Naive thymus-derived CD4-positive, alpha-beta T cell (primary cell): Measurements from ENCODE around the gene SAE1. TPM values are rescaled to one million over a fixed set of nuclear protein-coding genes. Genes with fewer than 3 reads are reported as not detected.

Experiments
- ATAC-seq: fragments of 150-1000 bp; cut with Tn5 transposase; 2 replicates; pipeline ENCODE4 v1.10.0; 2021; ENCODE audit warnings: mild to moderate bottlenecking, moderate library complexity
- CTCF ChIA-PET: fragments of 350-600 bp; sonication (Branson Sonifier 250); formaldehyde crosslinking; loops from one replicate; lab custom pipeline; 2021; ENCODE audit warnings: antibody characterized with exemption; lab: Charles Lee
- POLR2A ChIA-PET: fragments of 350-600 bp; sonication (Branson Sonifier 250); formaldehyde crosslinking; loops from one replicate; lab custom pipeline; 2021; ENCODE audit warnings: antibody characterized with exemption, inconsistent platforms; lab: Charles Lee
- DNase-seq, 9 donors: peaks; one replicate each; pipeline versions ENCODE4 v3.0.0 to v3.0.0-alpha.2; 2020 to 2022; ENCODE audit warnings: mixed read lengths in 1 of 9
- H3K27ac ChIP-seq: one replicate; pipeline ENCODE4 v1.7.0; 2013; ENCODE audit warnings: mild to moderate bottlenecking, low read depth, low read length, moderate library complexity
- H3K27me3 ChIP-seq, 2 donors: one replicate each; pipeline ENCODE4 v1.7.0; 2013; ENCODE audit warnings: low read length in 2 of 2, mild to moderate bottlenecking in 2 of 2, moderate library complexity in 2 of 2; ENCODE audit not compliant: control insufficient read depth in 2 of 2, insufficient read depth in 2 of 2
- H3K36me3 ChIP-seq, 3 experiments: 1 replicate in 2 of 3; 2 replicates in 1 of 3; pipeline ENCODE4 v1.7.0; 2013; ENCODE audit warnings: low read length in 3 of 3, mild to moderate bottlenecking in 3 of 3, moderate library complexity in 1 of 3; ENCODE audit not compliant: insufficient read depth in 3 of 3, control insufficient read depth in 2 of 3
- H3K4me1 ChIP-seq, 2 donors: one replicate each; pipeline ENCODE4 v1.7.0; 2013; ENCODE audit warnings: low read length in 2 of 2, mild to moderate bottlenecking in 2 of 2, moderate library complexity in 1 of 2; ENCODE audit not compliant: control insufficient read depth in 2 of 2, insufficient read depth in 2 of 2
- H3K4me3 ChIP-seq: 2 replicates; pipeline ENCODE4 v1.7.0; 2013; ENCODE audit warnings: mild to moderate bottlenecking, low read length
- H3K9me3 ChIP-seq, 3 experiments: 1 replicate in 2 of 3; 2 replicates in 1 of 3; pipeline ENCODE4 v1.7.0; 2013; ENCODE audit warnings: low read length in 3 of 3; ENCODE audit not compliant: control insufficient read depth in 2 of 3
- H3K27ac Mint-ChIP-seq, 9 donors: one replicate each; pipeline ENCODE4 v1.8.0; 2020 to 2022; ENCODE audit warnings: mixed read lengths in 9 of 9, mild to moderate bottlenecking in 8 of 9, moderate library complexity in 5 of 9, inconsistent platforms in 2 of 9
- H3K27me3 Mint-ChIP-seq, 5 donors: one replicate each; pipeline ENCODE4 v1.8.0; 2021 to 2022; ENCODE audit warnings: mixed read lengths in 5 of 5, mild to moderate bottlenecking in 1 of 5
- H3K36me3 Mint-ChIP-seq, 5 donors: one replicate each; pipeline ENCODE4 v1.8.0; 2020 to 2022; ENCODE audit warnings: mixed read lengths in 5 of 5, mild to moderate bottlenecking in 3 of 5, inconsistent platforms in 1 of 5
- H3K4me1 Mint-ChIP-seq, 7 donors: one replicate each; pipeline ENCODE4 v1.8.0; 2020 to 2022; ENCODE audit warnings: mixed read lengths in 7 of 7, mild to moderate bottlenecking in 3 of 7, inconsistent platforms in 1 of 7
- H3K4me3 Mint-ChIP-seq, 10 donors: one replicate each; pipeline ENCODE4 v1.8.0; 2020 to 2022; ENCODE audit warnings: mild to moderate bottlenecking in 10 of 10, mixed read lengths in 10 of 10, moderate library complexity in 6 of 10, inconsistent platforms in 2 of 10
- H3K9me3 Mint-ChIP-seq, 11 donors: one replicate each; pipeline ENCODE4 v1.8.0; 2020 to 2022; ENCODE audit warnings: mixed read lengths in 11 of 11, mild to moderate bottlenecking in 4 of 11, inconsistent platforms in 1 of 11, moderate library complexity in 1 of 11
- intact Hi-C, 2 donors: fragments of 100-400 bp; cut with micrococcal nuclease; formaldehyde crosslinking; loops; one replicate each; pipeline ENCODE4 v1.15.1; 2023
- polyA plus RNA-seq, 2 donors: library from polyadenylated mRNA; unstranded; fragments of 300-500 nt; fragmentation: Illumina TruSeq; gene quantifications; one replicate each; pipeline ENCODE4 v1.2.3, GENCODE V29; 2021
- total RNA-seq, 6 experiments: library from RNA in 5 of 6; stranded (reverse) in 5 of 6; gene quantifications; 1 replicate in 5 of 6; 2 replicates in 1 of 6; pipeline ENCODE4 v1.2.3 and lab custom pipeline; 2021 to 2026

SAE1 gene
- total and polyA plus RNA-seq, 7 experiments from 2014 or later = 34.3 to 181 (median 50.0) TPM

DNA sequence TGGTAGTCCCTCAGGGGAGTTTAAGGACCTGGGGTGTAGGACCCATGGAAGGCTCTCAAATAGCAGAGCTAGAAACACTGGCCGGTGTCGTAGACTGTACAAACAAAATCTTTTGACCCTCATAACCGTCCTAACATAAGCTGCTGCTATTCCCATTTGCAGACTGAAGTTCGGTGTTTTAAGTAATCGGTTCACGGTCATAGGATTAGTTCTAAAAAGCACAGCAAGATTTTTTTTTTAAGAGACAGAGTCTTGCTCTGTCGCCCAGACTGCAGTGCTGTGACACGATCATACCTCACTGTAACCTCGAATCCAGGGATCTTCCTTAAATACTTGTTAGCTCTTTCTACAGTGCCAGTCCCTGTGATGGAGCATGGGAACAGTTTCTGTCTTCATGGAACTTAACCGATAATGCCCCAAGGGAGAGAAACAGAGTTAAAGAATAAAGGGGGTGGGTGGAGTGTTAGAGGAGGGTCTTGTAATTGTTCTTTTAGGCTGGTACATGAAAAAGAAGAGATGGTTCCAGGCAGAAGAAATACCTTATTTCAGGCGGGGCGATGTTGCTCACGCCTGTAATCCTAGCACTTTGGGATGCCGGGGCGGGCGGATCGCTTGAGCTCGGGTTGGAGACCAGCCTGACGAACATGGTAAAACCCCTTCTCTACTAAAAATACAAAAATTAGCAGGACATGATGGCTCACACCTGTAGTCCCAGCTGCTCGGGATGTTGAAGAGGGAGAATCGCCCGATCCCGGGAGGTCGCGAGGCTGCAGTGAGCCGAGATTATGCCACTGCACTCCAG is 16.6 kb upstream of the SAE1 start:
- Mint-ChIP-seq H3K9me3 (peaks cover 0 to 5% (median 0%) of the 10 kb centered on the region in 11 donors), H3K4me1 (peaks cover 20 to 29% (median 26%) of the 10 kb centered on the region in 7 donors), H3K4me3 (peak overlapping the region; percentile 93 to 100 (median 98)), H3K27me3 (peaks cover 0 to 2% (median 0%) of the 10 kb centered on the region in 5 donors), H3K36me3 (peaks cover 0 to 21% (median 10%) of the 10 kb centered on the region in 5 donors), H3K27ac (peak overlapping the region; percentile 99 to 100 (median 100))
- H3K4me1 ChIP-seq = peaks cover 10 to 17% of the 10 kb centered on the region in 2 donors
- H3K36me3 ChIP-seq = peaks cover 0 to 20% (median 0%) of the 10 kb centered on the region in 3 experiments
- no peaks in the 10 kb centered on the region for H3K9me3 ChIP-seq
- no peaks in the 10 kb centered on the region for H3K27me3 ChIP-seq
- ATAC-seq = no peak
- peak overlapping the region; percentile 99 for H3K27ac ChIP-seq
- CTCF ChIA-PET = interaction anchor here (0.6 to 1.9 kb wide), 12 partner anchors 11 to 273 kb away, joined by 3 to 32 read pairs (median 4); no protein-coding TSS in a partner anchor
- peak overlapping the region; percentile 84 for H3K4me3 ChIP-seq
- POLR2A ChIA-PET = interaction anchor here (0.6 to 12.0 kb wide), 34 partner anchors 9 to 1646 kb away, joined by 3 to 184 read pairs (median 4); partner anchors contain the start of genes CCDC9, FOSB, INAFM1 and SAE1
- DNase-seq = no peak
- intact Hi-C loops = loop anchor here (1.0 to 10.0 kb wide), 24 partner anchors 11 to 1759 kb away; partner anchors contain the start of genes ARHGAP35 (in 2 of the 2), BBC3 (in 2 of the 2), CCDC9 (in 2 of the 2) and SAE1 (in 2 of the 2)

DNA sequence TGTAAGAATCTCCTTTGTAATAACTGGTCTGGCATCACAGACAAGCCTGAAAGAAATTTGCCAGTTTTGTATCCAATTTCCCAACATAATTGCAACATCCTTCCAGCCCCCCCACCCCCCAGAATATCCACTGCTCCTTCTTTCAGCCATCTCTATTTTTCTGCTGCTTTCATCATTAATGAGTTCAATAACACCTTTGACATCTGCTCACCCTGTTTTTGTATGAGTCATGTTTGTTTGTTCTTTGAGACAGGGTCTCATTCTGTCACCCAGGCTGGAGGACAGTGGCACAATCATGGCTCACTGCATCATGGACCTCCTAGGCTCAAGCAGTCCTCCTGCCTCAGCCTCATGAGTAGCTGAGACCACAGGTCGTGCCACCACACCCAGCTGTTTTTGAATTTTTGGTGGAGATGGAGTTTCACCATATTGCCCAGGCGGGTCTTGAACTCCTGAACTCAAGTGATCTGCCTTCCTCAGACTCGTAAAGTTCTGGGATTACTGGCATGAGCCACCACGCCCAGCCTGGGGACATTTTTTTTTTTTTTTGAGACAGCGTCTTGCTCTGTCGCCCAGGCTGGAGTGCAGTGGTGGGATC is 10.1 kb upstream of the SAE1 start:
- Histone ChIP-seq H3K9me3 (no peaks in the 10 kb centered on the region), H3K27me3 (no peaks in the 10 kb centered on the region), H3K4me3 (no peak overlapping the region), H3K27ac (no peak overlapping the region), H3K36me3 (no peaks in the 10 kb centered on the region), H3K4me1 (peaks cover 0 to 4% of the 10 kb centered on the region in 2 donors)
- intact Hi-C loops = no loop called here
- peaks cover 0 to 4% (median 0%) of the 10 kb centered on the region in 5 donors for H3K27me3 Mint-ChIP-seq
- CTCF ChIA-PET = interaction anchor here (0.6 to 1.0 kb wide), 3 partner anchors 12 to 40 kb away, joined by 3 to 7 read pairs (median 3); no protein-coding TSS in a partner anchor
- no peak for ATAC-seq
- H3K4me1 Mint-ChIP-seq = peaks cover 0 to 6% (median 4%) of the 10 kb centered on the region in 7 donors
- POLR2A ChIA-PET = interaction anchor here (4.3 kb wide), 1 partner anchor 8 kb away, joined by 32 read pairs; the partner anchor contains the start of gene ZC3H4
- no peak for DNase-seq
- H3K27ac Mint-ChIP-seq = peak overlapping the region in 1 of 9 donors; percentile 14
- H3K36me3 Mint-ChIP-seq = no peaks in the 10 kb centered on the region
- no peak overlapping the region for H3K4me3 Mint-ChIP-seq
- H3K9me3 Mint-ChIP-seq = no peaks in the 10 kb centered on the region

DNA sequence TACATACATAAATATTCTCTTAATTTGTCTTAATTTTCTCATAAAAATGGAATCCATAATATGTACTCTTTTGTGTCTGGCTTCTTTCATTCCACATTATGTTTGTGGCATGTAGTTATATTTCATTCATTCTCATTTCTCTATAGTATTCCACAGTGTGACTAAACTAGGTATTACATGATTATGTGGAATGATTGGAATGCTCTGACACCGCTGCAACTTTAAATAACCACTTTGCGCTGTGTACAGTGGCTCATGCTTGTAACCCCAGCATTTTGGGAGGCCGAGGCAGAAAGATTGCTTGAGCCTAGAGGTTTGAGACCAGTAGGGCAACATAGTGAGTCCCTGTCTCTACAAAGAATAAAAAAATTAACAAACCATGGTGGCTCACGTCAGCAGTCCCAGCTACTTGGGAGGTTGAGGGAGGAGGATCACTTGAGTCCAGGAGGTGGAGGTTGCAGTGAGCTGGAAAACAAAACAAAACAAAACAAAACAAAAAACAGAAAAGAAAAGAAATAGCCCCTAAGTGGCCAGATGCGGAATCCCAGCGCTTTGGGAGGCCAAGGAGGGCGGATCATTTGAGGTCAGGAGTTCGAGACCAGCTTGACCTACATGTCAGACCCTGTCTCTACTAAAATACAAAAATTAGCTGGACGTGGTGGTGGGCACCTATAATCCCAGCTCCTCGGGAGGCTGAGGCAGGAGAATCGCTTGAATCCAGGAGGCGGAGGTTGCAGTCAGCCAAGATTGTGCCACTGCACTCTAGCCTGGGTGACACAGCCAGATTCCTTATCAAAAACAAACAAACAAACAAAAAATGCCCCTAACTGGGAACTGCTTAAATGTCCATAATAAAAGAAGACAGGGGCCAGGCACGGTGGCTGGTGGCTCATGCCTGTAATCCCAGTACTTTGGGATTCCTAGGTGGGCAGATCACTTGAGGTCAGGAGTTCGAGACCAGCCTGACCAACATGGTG is 8.0 kb upstream of the SAE1 start:
- ChIA-PET POLR2A (interaction anchor here (1.0 to 4.3 kb wide), 6 partner anchors 9 to 44 kb away, joined by 3 to 32 read pairs (median 4); partner anchors contain the start of gene ZC3H4), CTCF (interaction anchor here (0.6 to 3.4 kb wide), 7 partner anchors 23 to 124 kb away, joined by 3 to 25 read pairs (median 6); no protein-coding TSS in a partner anchor)
- no peaks in the 10 kb centered on the region for H3K36me3 Mint-ChIP-seq
- H3K4me1 Mint-ChIP-seq = peaks cover 0 to 6% (median 4%) of the 10 kb centered on the region in 7 donors
- peaks cover 0 to 4% (median 0%) of the 10 kb centered on the region in 5 donors for H3K27me3 Mint-ChIP-seq
- peak overlapping the region in 1 of 9 donors; percentile 28 for H3K27ac Mint-ChIP-seq
- ATAC-seq = no peak
- intact Hi-C loops = no loop called here
- H3K9me3 Mint-ChIP-seq = no peaks in the 10 kb centered on the region
- no peaks in the 10 kb centered on the region for H3K27me3 ChIP-seq
- peaks cover 0 to 4% of the 10 kb centered on the region in 2 donors for H3K4me1 ChIP-seq
- H3K4me3 Mint-ChIP-seq = no peak overlapping the region
- H3K27ac ChIP-seq = no peak overlapping the region
- no peak overlapping the region for H3K4me3 ChIP-seq
- H3K9me3 ChIP-seq = no peaks in the 10 kb centered on the region
- no peak for DNase-seq
- no peaks in the 10 kb centered on the region for H3K36me3 ChIP-seq

DNA sequence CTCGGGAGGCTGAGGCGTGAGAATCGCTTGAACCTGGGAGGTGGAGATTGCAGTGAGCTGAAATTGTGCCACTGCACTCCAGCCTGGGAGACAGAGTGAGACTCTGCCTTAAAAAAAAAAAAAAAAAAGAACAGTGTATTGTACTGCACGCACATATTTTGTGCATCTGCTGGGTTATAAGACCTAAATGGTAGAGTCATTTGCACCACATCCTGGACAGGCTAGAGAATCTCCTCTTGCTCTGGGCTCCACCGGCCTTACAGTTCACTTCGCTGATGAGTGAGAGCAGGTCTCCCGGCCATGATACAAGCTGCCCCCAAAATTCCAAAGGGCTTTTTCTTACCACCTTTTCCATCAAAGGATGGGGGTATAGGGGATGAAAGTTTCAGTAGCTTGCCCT is 7.2 kb upstream of the SAE1 start:
- ChIA-PET CTCF (interaction anchor here (0.9 to 3.4 kb wide), 6 partner anchors 12 to 87 kb away, joined by 3 to 25 read pairs (median 5); no protein-coding TSS in a partner anchor), POLR2A (interaction anchor here (0.6 to 4.3 kb wide), 7 partner anchors 8 to 44 kb away, joined by 3 to 32 read pairs (median 3); partner anchors contain the start of gene ZC3H4)
- Histone ChIP-seq H3K27me3 (no peaks in the 10 kb centered on the region), H3K4me1 (peaks cover 0 to 4% of the 10 kb centered on the region in 2 donors), H3K27ac (no peak overlapping the region), H3K36me3 (no peaks in the 10 kb centered on the region), H3K9me3 (no peaks in the 10 kb centered on the region), H3K4me3 (no peak overlapping the region)
- no peaks in the 10 kb centered on the region for H3K36me3 Mint-ChIP-seq
- H3K27ac Mint-ChIP-seq = peak overlapping the region in 1 of 9 donors; percentile 28
- H3K4me3 Mint-ChIP-seq = no peak overlapping the region
- H3K4me1 Mint-ChIP-seq = peaks cover 0 to 9% (median 4%) of the 10 kb centered on the region in 7 donors
- ATAC-seq = no peak
- intact Hi-C loops = no loop called here
- no peak for DNase-seq
- H3K27me3 Mint-ChIP-seq = peaks cover 0 to 6% (median 0%) of the 10 kb centered on the region in 5 donors
- H3K9me3 Mint-ChIP-seq = no peaks in the 10 kb centered on the region

DNA sequence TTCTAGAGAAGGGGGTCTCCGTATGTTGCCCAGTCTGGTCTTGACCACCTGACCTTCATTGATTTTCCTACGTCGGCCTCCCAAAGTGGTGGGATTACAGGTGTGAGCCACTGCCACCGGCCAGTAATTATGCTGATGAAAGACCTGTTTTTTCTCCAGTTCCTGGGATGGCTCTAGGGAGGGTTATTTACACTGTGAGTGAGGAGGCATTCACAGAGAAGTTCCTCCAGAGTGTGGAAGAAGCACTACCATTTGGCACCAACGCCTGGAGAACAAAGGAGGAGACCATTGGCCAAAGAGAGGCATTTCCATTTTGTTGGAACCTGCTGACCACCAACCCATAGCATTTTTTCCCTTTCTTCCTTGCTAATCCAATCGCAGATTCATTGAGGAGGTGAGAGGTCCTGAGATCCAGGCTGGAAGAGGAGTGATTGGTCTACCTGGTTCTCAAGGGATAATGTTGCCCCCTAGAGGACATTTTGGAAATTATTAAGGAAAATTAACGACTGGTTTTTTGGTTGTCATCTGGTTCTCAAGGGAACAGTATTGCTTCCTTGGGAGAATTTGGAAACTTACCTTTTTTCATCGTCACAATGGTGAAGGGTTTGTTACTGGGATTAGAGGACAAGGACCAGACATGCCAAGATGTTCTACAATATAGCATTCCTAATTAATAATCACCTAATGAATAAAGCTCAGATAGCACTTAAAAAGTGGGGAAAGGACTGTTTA is 5.5 kb upstream of the SAE1 start:
- CTCF ChIA-PET = interaction anchor here (0.6 to 3.4 kb wide), 16 partner anchors 10 to 260 kb away, joined by 3 to 40 read pairs (median 4); partner anchors contain the start of gene ZC3H4
- Histone ChIP-seq H3K9me3 (no peaks in the 10 kb centered on the region), H3K27me3 (no peaks in the 10 kb centered on the region), H3K4me1 (peaks cover 0 to 4% of the 10 kb centered on the region in 2 donors), H3K4me3 (no peak overlapping the region), H3K36me3 (no peaks in the 10 kb centered on the region), H3K27ac (no peak overlapping the region)
- H3K27me3 Mint-ChIP-seq = peaks cover 0 to 6% (median 0%) of the 10 kb centered on the region in 5 donors
- H3K9me3 Mint-ChIP-seq = no peaks in the 10 kb centered on the region
- H3K4me3 Mint-ChIP-seq = no peak overlapping the region
- intact Hi-C loops = loop anchor here (1.0 to 2.0 kb wide), 6 partner anchors 12 to 269 kb away; partner anchors contain the start of gene ZC3H4 (in 1 of the 2)
- peak in 7 of 9 donors; percentile 31 to 65 (median 53) for DNase-seq
- POLR2A ChIA-PET = interaction anchor here (0.6 to 4.3 kb wide), 5 partner anchors 11 to 112 kb away, joined by 3 to 32 read pairs (median 3); partner anchors contain the start of gene ZC3H4
- ATAC-seq = peak; percentile 79
- no peaks in the 10 kb centered on the region for H3K36me3 Mint-ChIP-seq
- peaks cover 0 to 11% (median 7%) of the 10 kb centered on the region in 7 donors for H3K4me1 Mint-ChIP-seq
- H3K27ac Mint-ChIP-seq = no peak overlapping the region
